ENCODE measurements around the gene CATSPERD.

CATSPERD gene

GRCh38 chr19:5782945-5783919 lies 62.8 kb downstream of the CATSPERD start:
- DNase-seq (ENCODE audit: low read depth, low spot score) = no peak

DNA sequence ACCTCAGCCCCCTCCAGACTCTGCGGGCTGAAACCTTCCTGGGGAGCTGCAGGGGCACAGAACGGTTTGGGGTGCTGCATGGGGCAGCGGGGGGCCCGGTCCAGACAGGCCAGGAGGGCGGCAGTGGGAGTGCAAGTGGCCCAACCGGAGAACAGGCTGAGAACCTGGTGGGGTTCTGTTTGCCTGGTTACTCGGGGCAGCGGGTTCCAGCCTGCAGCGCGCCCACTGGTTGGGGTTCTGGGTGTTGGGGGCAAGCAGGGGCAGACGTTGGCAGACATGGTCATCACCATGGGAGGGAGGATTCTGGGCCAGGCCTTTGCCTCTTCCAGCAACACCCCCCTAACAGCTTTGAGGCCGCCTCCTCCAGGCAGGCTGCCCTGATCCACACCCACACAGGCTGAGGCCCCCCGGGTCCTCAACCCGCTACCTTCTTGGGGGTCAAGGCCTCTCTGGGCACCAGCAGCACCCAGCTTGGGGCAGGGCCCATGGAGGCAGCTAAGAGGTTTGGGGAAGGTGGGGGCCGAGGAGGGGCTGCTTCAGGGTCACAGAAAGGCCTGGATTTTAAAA lies 64.2 kb downstream of the CATSPERD start, which contains the start of gene PRR22:
PRR22 (minus strand) TSS at position 166 of the 567 bp plus-strand sequence; CDS start at position 80, 86 bp downstream.
- no peak within 1 kb of the TSS for H3K27ac ChIP-seq
- DNase-seq (ENCODE audit: low read depth, low spot score) = no peak

More at GRCh38 chr19:5782945-5783919, 62.8 kb downstream of the CATSPERD start:
- no peak overlapping the region for H3K27ac ChIP-seq

GRCh38 chr19:5785423-5785822 lies 65.0 kb downstream of the CATSPERD start:
- no peak for DNase-seq (ENCODE audit: low read depth, low spot score)

GRCh38 chr19:5786593-5787408 lies 66.4 kb downstream of the CATSPERD start:
- no peak overlapping the region for H3K27ac ChIP-seq
- no peak for DNase-seq (ENCODE audit: low read depth, low spot score)

More at GRCh38 chr19:5785423-5785822, 65.0 kb downstream of the CATSPERD start:
- no peak overlapping the region for H3K27ac ChIP-seq

DNA sequence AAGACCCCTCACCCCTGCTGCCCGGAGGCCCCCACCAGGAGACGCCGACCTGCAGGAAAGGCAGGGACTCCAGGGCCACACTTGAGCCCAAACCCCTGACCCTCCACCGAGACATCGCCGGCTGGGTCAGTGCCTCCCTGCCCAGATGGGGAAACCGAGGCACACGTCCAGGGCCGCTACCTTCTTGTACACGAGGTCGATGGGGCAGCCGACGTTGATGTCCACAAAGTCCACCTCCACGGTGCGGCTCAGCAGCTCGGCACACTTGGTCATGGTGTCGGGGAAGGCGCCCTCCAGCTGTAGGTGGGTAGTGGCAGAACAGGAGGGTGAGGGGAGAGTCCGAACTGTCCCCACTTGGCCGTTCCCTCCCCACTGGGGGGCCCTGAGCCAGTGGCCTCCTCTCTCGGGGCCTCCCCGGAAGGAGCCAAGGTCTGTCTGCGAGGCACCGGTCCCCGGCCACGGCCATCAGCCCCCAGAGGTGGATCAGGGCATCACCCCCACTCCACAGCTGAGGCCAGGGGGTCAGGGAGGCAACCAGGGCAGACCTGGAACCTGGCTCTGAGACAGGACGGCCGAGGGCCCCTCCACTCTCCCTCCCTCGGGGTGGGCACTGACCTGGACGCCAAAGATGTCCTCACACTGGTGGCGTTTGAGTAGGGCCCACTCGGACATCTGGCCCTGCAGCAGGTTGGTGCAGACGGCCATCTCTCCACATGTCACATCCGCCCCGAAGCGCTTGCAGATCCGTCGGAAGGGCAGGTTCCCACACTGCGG lies 67.2 kb downstream of the CATSPERD start:
- no peak for DNase-seq (ENCODE audit: low read depth, low spot score)
- H3K27ac ChIP-seq = no peak overlapping the region

- H3K27ac ChIP-seq = no peak overlapping the region
These were observed 68.0 kb downstream of the CATSPERD start for GRCh38 chr19:5788422-5788821.

DNA sequence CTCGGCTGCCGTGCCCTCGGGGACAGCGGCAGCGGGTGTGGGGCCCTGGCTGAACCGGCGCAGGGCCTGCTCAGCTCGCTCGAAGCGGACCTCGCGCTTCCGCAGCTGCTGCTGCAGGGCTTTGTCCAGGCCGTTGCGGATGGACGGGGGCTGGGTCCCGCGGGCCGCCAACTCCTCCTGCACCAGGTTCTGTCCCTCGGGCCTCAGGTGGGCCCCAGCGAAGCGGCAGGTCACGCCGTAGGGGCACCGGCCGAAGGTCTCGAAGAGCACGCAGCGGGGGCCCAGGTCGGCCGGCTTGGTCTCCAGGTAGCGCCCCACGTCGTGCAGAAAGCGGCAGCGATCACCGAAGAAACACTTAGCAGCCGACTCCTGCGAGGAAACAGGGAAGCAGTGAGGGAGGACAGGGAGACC lies 68.9 kb downstream of the CATSPERD start:
- peak overlapping the region; percentile 93 for H3K27ac ChIP-seq
- no peak for DNase-seq (ENCODE audit: low read depth, low spot score)

More at GRCh38 chr19:5788422-5788821, 68.0 kb downstream of the CATSPERD start:
- no peak for DNase-seq (ENCODE audit: low read depth, low spot score)

GRCh38 chr19:5789886-5790558 lies 69.6 kb downstream of the CATSPERD start:
- peak overlapping the region; percentile 93 for H3K27ac ChIP-seq
- peak; percentile 27 for DNase-seq (ENCODE audit: low read depth, low spot score)

- DNase-seq (ENCODE audit: low read depth, low spot score) = peak; percentile 98
- peak within 1 kb of the TSS; percentile 93 for H3K27ac ChIP-seq
These were observed 70.4 kb downstream of the CATSPERD start, which contains the start of gene DUS3L for GRCh38 chr19:5790559-5791520. DUS3L (minus strand) TSS chr19:5791163; CDS start chr19:5791141, 22 bp downstream.

DNA sequence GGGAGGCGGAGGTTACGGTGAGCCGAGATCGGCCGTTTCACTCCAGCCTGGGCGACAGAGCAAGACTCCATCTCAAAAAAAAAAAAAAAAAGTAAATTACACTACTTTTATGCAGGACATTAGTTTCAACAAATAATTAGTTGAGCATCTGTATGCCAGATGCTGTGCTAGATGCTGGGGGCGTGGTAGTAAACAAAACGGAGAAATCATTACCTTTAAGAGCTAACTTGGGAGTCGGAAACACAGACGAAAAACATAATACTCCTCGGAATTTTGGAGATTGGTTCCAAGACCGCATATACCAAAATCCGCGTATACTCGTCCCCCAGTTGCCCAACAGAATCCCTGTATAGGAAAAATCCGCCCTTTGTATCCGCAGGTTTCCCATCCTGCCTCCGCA lies 71.8 kb downstream of the CATSPERD start:
- H3K27ac ChIP-seq = no peak overlapping the region
- no peak for DNase-seq (ENCODE audit: low read depth, low spot score)

DNA sequence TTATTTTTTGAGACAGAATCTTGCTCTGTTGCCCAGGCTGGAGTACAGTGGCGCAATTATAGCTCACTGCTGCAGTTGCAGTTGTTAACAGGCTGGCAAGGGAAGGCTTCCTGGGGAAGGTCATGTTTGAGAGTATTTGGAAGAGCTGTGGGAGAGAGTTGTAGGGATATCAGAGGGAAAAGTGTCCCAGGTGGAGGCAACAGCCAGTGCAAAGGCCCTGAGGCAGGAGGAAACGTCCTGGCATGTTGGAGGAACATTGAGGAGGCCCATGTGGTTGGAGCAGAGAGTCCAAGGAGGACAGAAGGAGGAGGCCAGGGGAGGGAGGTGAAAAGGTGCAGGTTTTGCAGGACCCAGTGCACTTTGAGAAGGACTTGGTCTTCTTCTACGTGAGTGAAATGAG lies 72.8 kb downstream of the CATSPERD start:
- no peak for DNase-seq (ENCODE audit: low read depth, low spot score)
- no peak overlapping the region for H3K27ac ChIP-seq

DNA sequence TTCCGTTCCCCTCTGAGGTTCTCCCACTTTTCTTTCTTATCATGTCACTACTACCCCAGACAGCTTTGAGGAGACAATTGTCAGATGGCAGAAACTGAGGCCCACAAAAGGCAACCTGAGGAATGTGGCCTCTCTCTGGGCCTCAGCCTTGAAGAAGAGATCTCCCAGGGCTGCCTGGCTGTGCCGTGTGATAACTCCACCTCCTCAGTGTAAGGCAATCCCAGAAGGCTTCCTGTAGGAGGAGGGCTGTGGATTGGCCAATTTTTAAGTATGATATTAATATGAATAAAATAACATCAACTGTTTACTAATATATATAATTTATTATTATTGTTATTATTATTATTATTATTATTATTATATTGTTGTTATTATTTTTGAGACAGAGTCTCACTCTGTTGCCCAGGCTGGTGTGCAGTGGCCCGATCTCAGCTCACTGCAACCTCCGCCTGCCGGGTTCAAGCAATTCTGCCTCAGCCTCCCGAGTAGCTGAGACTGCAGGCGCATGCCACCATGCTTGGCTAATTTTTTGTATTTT lies 75.0 kb downstream of the CATSPERD start:
- DNase-seq (ENCODE audit: low read depth, low spot score) = no peak

GRCh38 chr19:5798244-5798643 lies 77.8 kb downstream of the CATSPERD start:
- DNase-seq (ENCODE audit: low read depth, low spot score) = no peak
- no peak overlapping the region for H3K27ac ChIP-seq

More for the DNA sequence above, 75.0 kb downstream of the CATSPERD start:
- no peak overlapping the region for H3K27ac ChIP-seq

DNA sequence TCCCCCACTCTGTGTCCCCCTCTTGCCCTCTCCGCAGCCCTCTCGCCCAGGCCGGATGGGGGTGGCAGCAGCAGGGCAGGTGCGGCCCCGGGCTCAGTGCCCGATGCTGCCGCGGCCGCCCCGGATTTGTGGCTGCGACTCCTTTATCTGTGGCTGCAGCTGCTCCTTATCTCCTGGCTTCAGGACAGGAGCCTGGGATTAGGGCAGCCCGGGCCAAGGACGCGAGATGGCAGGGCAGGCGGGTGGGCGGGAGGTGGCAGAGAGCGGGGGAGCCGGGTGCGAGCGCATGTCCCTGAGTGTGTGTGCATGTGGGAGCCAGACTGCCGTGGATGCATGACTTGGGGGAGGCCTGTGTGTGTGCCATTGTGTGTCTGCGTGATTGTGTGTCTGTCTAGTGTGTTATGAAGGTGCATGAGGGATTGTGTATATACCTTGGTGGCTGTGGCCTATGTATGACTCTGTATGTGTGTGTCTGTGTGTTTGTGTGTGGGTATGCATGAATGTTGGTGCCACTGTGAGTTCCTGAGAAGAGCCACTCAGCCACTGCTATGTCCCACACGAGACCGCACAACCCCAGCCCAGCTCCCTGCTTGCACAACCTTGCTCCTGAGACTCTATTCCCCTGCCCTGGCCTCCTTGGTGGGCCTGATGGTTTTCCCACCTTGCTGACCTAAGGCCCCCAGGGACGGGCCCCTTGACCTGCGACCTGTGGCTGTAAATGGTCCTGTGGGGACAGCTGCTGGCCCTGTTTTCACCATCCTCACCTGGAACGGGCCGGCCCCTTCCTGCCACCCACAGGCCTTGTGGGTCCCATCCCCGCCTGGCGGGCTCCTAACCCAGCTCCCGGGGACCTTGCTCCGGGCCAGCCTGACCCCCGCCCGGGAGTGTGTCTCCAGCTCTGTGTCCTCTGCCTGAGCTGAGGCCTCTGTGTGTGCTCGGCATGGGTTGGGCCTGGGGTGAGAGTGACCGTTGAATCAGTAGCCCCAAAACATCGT lies 79.1 kb downstream of the CATSPERD start:
- no peak for DNase-seq (ENCODE audit: low read depth, low spot score)
- H3K27ac ChIP-seq = no peak overlapping the region

DNA sequence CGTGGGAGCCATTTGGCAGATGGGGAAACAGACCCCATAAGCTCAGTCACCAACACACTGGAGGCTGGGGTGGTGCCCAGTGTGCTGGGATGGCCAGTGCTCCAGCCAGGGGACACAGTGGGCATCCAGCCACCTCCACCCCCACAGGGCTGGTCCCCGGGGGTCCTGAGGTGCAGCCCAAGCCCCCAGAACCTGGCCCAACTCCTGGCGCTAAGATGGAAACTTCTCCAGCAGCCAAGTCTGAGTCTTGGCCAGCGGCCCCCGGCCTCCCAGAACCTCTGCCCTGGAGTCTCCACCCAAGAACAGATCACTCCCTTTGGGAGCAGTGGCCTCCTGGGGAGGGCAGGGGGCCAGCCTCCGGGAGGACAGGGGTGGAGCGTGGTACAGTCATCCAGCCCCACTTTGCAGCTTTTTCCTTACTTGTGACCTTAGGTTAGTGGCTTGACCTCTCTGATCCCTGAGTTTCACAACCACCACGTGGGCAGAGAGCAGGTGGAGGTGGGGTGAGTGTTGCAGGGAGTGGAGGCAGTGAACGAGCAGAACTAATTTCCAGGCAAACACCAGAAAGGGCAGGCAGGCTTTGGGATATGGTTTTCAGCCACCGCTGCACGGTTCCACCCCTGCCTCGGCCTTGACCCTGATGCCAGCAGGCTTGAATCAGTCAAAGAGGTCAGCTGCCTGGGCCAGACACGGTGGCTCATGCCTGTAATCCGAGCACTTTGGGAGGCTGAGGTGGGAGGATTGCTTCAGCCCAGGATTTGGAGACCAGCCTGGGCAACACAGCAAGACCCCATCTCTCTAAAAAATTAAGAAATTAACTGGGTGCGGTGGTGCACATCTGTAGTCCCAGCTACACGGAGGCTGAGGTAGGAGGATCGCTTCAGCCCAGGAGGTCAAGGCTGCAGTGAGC lies 80.2 kb downstream of the CATSPERD start:
- DNase-seq (ENCODE audit: low read depth, low spot score) = no peak

More for the DNA sequence above, 80.2 kb downstream of the CATSPERD start:
- H3K27ac ChIP-seq = no peak overlapping the region
